Neural progenitor cell (in vitro differentiated cells): ENCODE data around the gene PRDM12. TPM values are rescaled to one million over a fixed set of nuclear protein-coding genes. Genes with fewer than 3 reads are reported as not detected.

Experiments used
- DNase-seq: peaks from one replicate; pipeline ENCODE4 v3.0.0-alpha.2; 2016; ENCODE audit warnings: low spot score
- H2AFZ ChIP-seq: fragments of 200-600 bp; sonication (generic); replicated peaks from 2 replicates; pipeline ENCODE4 v1.6.1; 2016; ENCODE audit warnings: antibody characterized with exemption
- H3F3A ChIP-seq: fragments of 200-600 bp; sonication (generic); 2 replicates; pipeline ENCODE4 v1.6.1; 2016; ENCODE audit warnings: antibody characterized with exemption, low read depth
- H3K27ac ChIP-seq: fragments of 200-600 bp; sonication (generic); 2 replicates; pipeline ENCODE4 v1.5.1; 2016; ENCODE audit warnings: mild to moderate bottlenecking
- H3K27me3 ChIP-seq: fragments of 200-600 bp; sonication (generic); 2 replicates; pipeline ENCODE4 v1.6.1; 2016; ENCODE audit warnings: mild to moderate bottlenecking, moderate library complexity
- H3K36me3 ChIP-seq: fragments of 200-600 bp; sonication (generic); 2 replicates; pipeline ENCODE4 v1.5.1; 2016
- H3K4me1 ChIP-seq: fragments of 200-600 bp; sonication (generic); 2 replicates; pipeline ENCODE4 v1.6.1; 2016; ENCODE audit warnings: mixed run types
- H3K4me2 ChIP-seq: fragments of 200-600 bp; sonication (generic); 2 replicates; pipeline ENCODE4 v1.6.1; 2016
- H3K4me3 ChIP-seq: fragments of 200-600 bp; sonication (generic); 2 replicates; pipeline ENCODE4 v1.5.1; 2016
- H3K79me2 ChIP-seq: fragments of 200-600 bp; sonication (generic); 2 replicates; pipeline ENCODE4 v1.6.1; 2016; ENCODE audit warnings: low read depth
- H3K9ac ChIP-seq: fragments of 200-600 bp; sonication (generic); 2 replicates; pipeline ENCODE4 v1.6.1; 2016
- H3K9me3 ChIP-seq: fragments of 200-600 bp; sonication (generic); 2 replicates; pipeline ENCODE4 v1.5.1; 2016; ENCODE audit warnings: low read depth
- H4K20me1 ChIP-seq: fragments of 200-600 bp; sonication (generic); 2 replicates; pipeline ENCODE4 v1.6.1; 2016; ENCODE audit warnings: low read depth
- H3K27ac Mint-ChIP-seq: 3 replicates; pipeline ENCODE4 v1.8.0; 2021; ENCODE audit warnings: mixed read lengths
- H3K27me3 Mint-ChIP-seq: 2 replicates; pipeline ENCODE4 v1.8.0; 2022; ENCODE audit warnings: low read depth, mild to moderate bottlenecking, inconsistent platforms, moderate library complexity, mixed read lengths; ENCODE audit not compliant: insufficient read depth
- H3K36me3 Mint-ChIP-seq: 3 replicates; pipeline ENCODE4 v1.8.0; 2021; ENCODE audit warnings: mixed read lengths
- H3K4me1 Mint-ChIP-seq: 3 replicates; pipeline ENCODE4 v1.8.0; 2021; ENCODE audit warnings: mixed read lengths
- H3K4me3 Mint-ChIP-seq: 3 replicates; pipeline ENCODE4 v1.8.0; 2021; ENCODE audit warnings: mild to moderate bottlenecking, moderate library complexity, mixed read lengths
- H3K9me3 Mint-ChIP-seq: 3 replicates; pipeline ENCODE4 v1.8.0; 2020; ENCODE audit warnings: mixed read lengths
- CTCF ChIP-seq: fragments of 200-600 bp; sonication (generic); IDR thresholded peaks from 2 replicates; pipeline ENCODE4 v1.5.1; 2017; ENCODE audit warnings: antibody characterized with exemption, mild to moderate bottlenecking
- EZH2 ChIP-seq: fragments of 200-600 bp; sonication (generic); IDR thresholded peaks from 2 replicates; pipeline ENCODE4 v1.6.1; 2017; ENCODE audit warnings: antibody characterized with exemption, mild to moderate bottlenecking, moderate library complexity
- EZH2phosphoT487 ChIP-seq: fragments of 200-600 bp; sonication (generic); IDR thresholded peaks from 2 replicates; pipeline ENCODE4 v1.6.1; 2017; ENCODE audit warnings: antibody characterized with exemption
- total RNA-seq: library from RNA; depleted of rRNA; stranded (reverse); fragments of >200 nt; gene quantifications from 2 replicates; pipeline ENCODE4 v1.2.3, GENCODE V29; 2015; ENCODE audit warnings: low replicate concordance

PRDM12 gene
- total RNA-seq, 1 donor from 2014 or later, result not detected

- no peak overlapping the region for H3K27ac Mint-ChIP-seq
- no peak overlapping the region for H3K4me3 Mint-ChIP-seq
Measured at GRCh38 chr9:130696139-130696650, 31.8 kb downstream of the PRDM12 start.

DNA sequence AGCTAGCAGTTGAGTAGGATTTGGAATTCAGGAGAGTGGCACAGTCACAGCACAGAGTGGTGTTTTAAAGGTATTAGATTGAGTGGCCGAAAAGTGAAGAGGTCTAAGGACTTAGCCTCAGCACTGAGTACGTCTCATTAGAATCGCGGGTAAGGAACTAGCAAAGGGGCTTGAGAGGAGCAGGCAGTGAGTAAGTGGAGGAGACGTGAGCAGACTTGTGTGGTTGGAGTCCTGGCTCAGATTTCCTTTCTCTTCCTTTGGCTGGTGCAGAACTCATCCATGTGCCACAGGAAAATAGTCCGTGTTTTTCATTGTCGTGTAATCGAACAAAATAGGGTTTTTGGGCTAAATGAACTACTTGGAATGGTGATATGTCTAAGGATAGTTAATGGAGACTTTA lies 32.6 kb downstream of the PRDM12 start:
- TF ChIP-seq CTCF (no peak), EZH2phosphoT487 (no peak), EZH2 (no peak)
- H3K36me3 Mint-ChIP-seq, result peaks cover 36% of the 10 kb centered on the region
- H3K27ac Mint-ChIP-seq, result no peak overlapping the region
- peaks cover 54% of the 10 kb centered on the region for H4K20me1 ChIP-seq
- no peak for DNase-seq
- no peak overlapping the region for H3K4me3 ChIP-seq
- peaks cover 62% of the 10 kb centered on the region for H3K79me2 ChIP-seq
- H3K4me1 Mint-ChIP-seq, result peaks cover 27% of the 10 kb centered on the region
- H3F3A ChIP-seq, result peaks cover 41% of the 10 kb centered on the region
- H2AFZ ChIP-seq, result no peak overlapping the region
- no peaks in the 10 kb centered on the region for H3K27me3 ChIP-seq
- H3K9me3 Mint-ChIP-seq, result no peaks in the 10 kb centered on the region
- H3K4me1 ChIP-seq, result peaks cover 20% of the 10 kb centered on the region
- H3K9ac ChIP-seq, result no peak overlapping the region
- no peaks in the 10 kb centered on the region for H3K9me3 ChIP-seq
- no peak overlapping the region for H3K4me3 Mint-ChIP-seq
- H3K27ac ChIP-seq, result no peak overlapping the region
- H3K36me3 ChIP-seq, result peaks cover 4% of the 10 kb centered on the region
- H3K27me3 Mint-ChIP-seq, result peaks cover 4% of the 10 kb centered on the region
- H3K4me2 ChIP-seq, result no peak overlapping the region

More at GRCh38 chr9:130696139-130696650, 31.8 kb downstream of the PRDM12 start:
- Histone ChIP-seq H3F3A (peaks cover 48% of the 10 kb centered on the region), H3K4me3 (no peak overlapping the region), H4K20me1 (peaks cover 47% of the 10 kb centered on the region), H3K36me3 (no peaks in the 10 kb centered on the region), H3K4me1 (peaks cover 20% of the 10 kb centered on the region), H3K79me2 (peaks cover 54% of the 10 kb centered on the region), H3K27ac (no peak overlapping the region), H3K9me3 (no peaks in the 10 kb centered on the region), H2AFZ (no peak overlapping the region), H3K27me3 (no peaks in the 10 kb centered on the region), H3K9ac (no peak overlapping the region), H3K4me2 (no peak overlapping the region)
- TF ChIP-seq EZH2phosphoT487 (no peak), EZH2 (no peak), CTCF (no peak)
- Mint-ChIP-seq H3K4me1 (peaks cover 32% of the 10 kb centered on the region), H3K9me3 (no peaks in the 10 kb centered on the region), H3K36me3 (peaks cover 30% of the 10 kb centered on the region), H3K27me3 (peaks cover 6% of the 10 kb centered on the region)
- DNase-seq, result no peak

DNA sequence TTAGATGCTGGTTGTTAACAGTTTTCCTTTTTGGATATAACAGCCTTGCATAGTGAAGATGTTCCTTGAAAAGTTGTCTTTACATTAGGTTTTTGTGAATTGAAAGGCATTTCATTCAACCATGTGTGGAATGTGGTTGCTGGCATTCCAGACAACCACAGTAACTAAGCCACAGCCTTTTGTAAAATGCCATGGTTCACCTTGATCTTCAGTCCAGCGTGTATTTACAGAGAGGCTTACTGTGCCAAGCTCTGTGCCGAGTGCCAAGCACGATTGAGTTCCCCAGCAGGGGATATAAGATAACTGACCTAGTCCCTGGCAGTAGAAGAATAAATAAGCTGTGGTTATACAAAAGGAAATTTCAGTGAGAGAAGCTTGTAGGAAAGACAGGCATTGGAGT lies 34.1 kb downstream of the PRDM12 start:
- Histone ChIP-seq H3K4me2 (no peak overlapping the region), H3K27me3 (no peaks in the 10 kb centered on the region), H3F3A (peaks cover 39% of the 10 kb centered on the region), H3K4me3 (no peak overlapping the region), H3K27ac (no peak overlapping the region), H3K4me1 (peaks cover 12% of the 10 kb centered on the region), H3K36me3 (peaks cover 16% of the 10 kb centered on the region), H2AFZ (no peak overlapping the region), H3K9ac (no peak overlapping the region), H4K20me1 (peaks cover 56% of the 10 kb centered on the region), H3K9me3 (no peaks in the 10 kb centered on the region), H3K79me2 (peaks cover 77% of the 10 kb centered on the region)
- no peak for TF ChIP-seq EZH2phosphoT487
- TF ChIP-seq CTCF, result no peak
- no peak for TF ChIP-seq EZH2
- no peak for DNase-seq
- Mint-ChIP-seq H3K27me3 (peaks cover 4% of the 10 kb centered on the region), H3K36me3 (peaks cover 46% of the 10 kb centered on the region), H3K9me3 (no peaks in the 10 kb centered on the region), H3K4me3 (no peak overlapping the region), H3K4me1 (peaks cover 14% of the 10 kb centered on the region), H3K27ac (no peak overlapping the region)
